Upper lobe of left lung (tissue), 6 donors: ENCODE measurements around the gene HOMEZ. TPM values are rescaled to one million over a fixed set of nuclear protein-coding genes. Genes with fewer than 3 reads are reported as not detected.
"Not testable (repeated sequence)": the region's sequence is repeated elsewhere in the genome, so short reads cannot be mapped to it uniquely, and the experiment has no call there.

ENCODE experiments used
- ATAC-seq, 2 donors: fragments of 200-7000 bp; cut with Tn5 transposase; one replicate each; pipeline ENCODE4 v1.9.1; 2022; ENCODE audit warnings: mild to moderate bottlenecking in 2 of 2, moderate library complexity in 2 of 2; ENCODE audit not compliant: low FRiP score in 2 of 2
- DNase-seq, 2 donors: peaks; one replicate each; pipeline ENCODE4 v3.0.0-alpha.2; 2019 to 2020
- H3K27ac ChIP-seq, 4 donors: fragments of 200-600 bp; sonication (generic); one replicate each; pipeline ENCODE4 v1.5.1; 2016 to 2019
- H3K27me3 ChIP-seq, 4 donors: fragments of 200-600 bp; sonication (generic); one replicate each; pipeline ENCODE4 v1.5.1; 2017 to 2019
- H3K36me3 ChIP-seq, 4 donors: fragments of 200-600 bp; sonication (generic); one replicate each; pipeline ENCODE4 v1.5.1; 2016 to 2019
- H3K4me1 ChIP-seq, 4 donors: fragments of 200-600 bp; sonication (generic); one replicate each; pipeline ENCODE4 v1.5.1; 2018 to 2019
- H3K4me3 ChIP-seq, 4 donors: fragments of 200-600 bp; sonication (generic); one replicate each; pipeline ENCODE4 v1.5.1; 2017 to 2019; ENCODE audit warnings: mild to moderate bottlenecking in 2 of 4, moderate library complexity in 1 of 4
- H3K9me3 ChIP-seq, 4 donors: fragments of 200-600 bp; sonication (generic); one replicate each; pipeline ENCODE4 v1.5.1; 2018 to 2019
- CTCF ChIP-seq, 6 experiments: fragments of 450-650 bp in 4 of 6; fragments of 200-600 bp in 2 of 6; sonication (generic) in 2 of 6; IDR thresholded peaks; one replicate each; pipeline ENCODE4 v1.5.1; 2016 to 2019; ENCODE audit warnings: antibody characterized with exemption in 6 of 6
- EP300 ChIP-seq, 4 donors: sonication (generic); formaldehyde crosslinking; IDR thresholded peaks; one replicate each; pipeline ENCODE4 v1.5.1; 2017; ENCODE audit warnings: antibody characterized with exemption in 4 of 4, control low read depth in 2 of 4
- POLR2A ChIP-seq, 4 donors: fragments of 450-650 bp; IDR thresholded peaks; one replicate each; pipeline ENCODE4 v1.5.1; 2016 to 2017; ENCODE audit warnings: antibody characterized with exemption in 4 of 4, mild to moderate bottlenecking in 2 of 4
- POLR2AphosphoS5 ChIP-seq, 2 donors: sonication (generic); formaldehyde crosslinking; IDR thresholded peaks; one replicate each; pipeline ENCODE4 v1.5.1; 2017; ENCODE audit warnings: antibody characterized with exemption in 2 of 2
- WGBS, 2 donors: methylation state at CpG; one replicate each; pipeline ENCODE4 v1.1.5; 2017 to 2018; 5-methylcytosine and 5-hydroxymethylcytosine counted together
- total RNA-seq, 6 donors: library from RNA; depleted of rRNA in 4 of 6; stranded (reverse); fragments of >200 nt in 4 of 6; gene quantifications; one replicate each; pipeline versions ENCODE4 v1.1.0 to v1.2.1, GENCODE V29; 2016 to 2021
- donor health status: DM: no; HTN: no; CAD: no; lungs with moderate emphysema.
- donor health status: DM: no; HTN: yes; CAD: no; lungs with severe emphysema.

Gene HOMEZ
- total RNA-seq, 6 donors from 2014 or later = 3.9 to 13.7 (median 11.2) TPM

- Histone ChIP-seq H3K27ac (no peak overlapping the region), H3K36me3 (peaks cover 0 to 14% (median 10%) of the 10 kb centered on the region in 4 donors), H3K4me3 (no peak overlapping the region), H3K27me3 (no peaks in the 10 kb centered on the region), H3K4me1 (no peaks in the 10 kb centered on the region), H3K9me3 (no peaks in the 10 kb centered on the region)
- no peak for ATAC-seq
- WGBS, 2 donors = 89 to 92% methylated on average over 2 of the region's 2 CpGs
- TF ChIP-seq POLR2AphosphoS5 (IDR thresholded peaks at IDR 0.05) (no peak), EP300 (IDR thresholded peaks at IDR 0.05) (no peak), CTCF (IDR thresholded peaks at IDR 0.05) (no peak), POLR2A (IDR thresholded peaks at IDR 0.05) (no peak)
- no peak for DNase-seq
Measured at GRCh38 chr14:23275412-23275811, 10.5 kb downstream of the HOMEZ start.

GRCh38 chr14:23269193-23269592 lies 16.7 kb downstream of the HOMEZ start:
- 92 to 93% methylated on average over 7 of the region's 7 CpGs for WGBS, 2 donors
- no peak overlapping the region for H3K27ac ChIP-seq
- H3K9me3 ChIP-seq = no peaks in the 10 kb centered on the region
- TF ChIP-seq POLR2A (IDR thresholded peaks at IDR 0.05) (no peak), POLR2AphosphoS5 (IDR thresholded peaks at IDR 0.05) (no peak), CTCF (IDR thresholded peaks at IDR 0.05) (no peak), EP300 (IDR thresholded peaks at IDR 0.05) (no peak)
- no peaks in the 10 kb centered on the region for H3K27me3 ChIP-seq
- no peak overlapping the region for H3K4me3 ChIP-seq
- DNase-seq = no peak
- H3K36me3 ChIP-seq = no peaks in the 10 kb centered on the region
- no peaks in the 10 kb centered on the region for H3K4me1 ChIP-seq
- no peak for ATAC-seq

- not testable (repeated sequence) for H3K9me3 ChIP-seq, H3K4me1 ChIP-seq, H3K27me3 ChIP-seq, ATAC-seq, DNase-seq, H3K4me3 ChIP-seq, H3K36me3 ChIP-seq, H3K27ac ChIP-seq
- WGBS, 2 donors = 74 to 76% methylated on average over 8 of the region's 8 CpGs
Measured at GRCh38 chr14:23260849-23261248, 25.1 kb downstream of the HOMEZ start.

GRCh38 chr14:23259426-23259825 lies 26.5 kb downstream of the HOMEZ start:
- TF ChIP-seq POLR2AphosphoS5 (IDR thresholded peaks at IDR 0.05) (no peak), EP300 (IDR thresholded peaks at IDR 0.05) (no peak), CTCF (IDR thresholded peaks at IDR 0.05) (no peak), POLR2A (IDR thresholded peaks at IDR 0.05) (no peak)
- Histone ChIP-seq H3K4me1 (no peaks in the 10 kb centered on the region), H3K9me3 (no peaks in the 10 kb centered on the region), H3K27me3 (no peaks in the 10 kb centered on the region), H3K36me3 (no peaks in the 10 kb centered on the region), H3K27ac (no peak overlapping the region), H3K4me3 (no peak overlapping the region)
- no peak for DNase-seq
- no peak for ATAC-seq

GRCh38 chr14:23258256-23258655 lies 27.7 kb downstream of the HOMEZ start:
- TF ChIP-seq POLR2A (IDR thresholded peaks at IDR 0.05) = no peak
- WGBS, 2 donors = 89 to 93% methylated on average over 5 of the region's 5 CpGs
- Histone ChIP-seq H3K9me3 (no peaks in the 10 kb centered on the region), H3K27me3 (no peaks in the 10 kb centered on the region), H3K27ac (no peak overlapping the region), H3K36me3 (no peaks in the 10 kb centered on the region), H3K4me1 (no peaks in the 10 kb centered on the region), H3K4me3 (no peak overlapping the region)
- DNase-seq (no peak), ATAC-seq (no peak)

GRCh38 chr14:23252420-23253333 lies 33.3 kb downstream of the HOMEZ start:
- WGBS, 2 donors = 61 to 68% methylated on average over 4 of the region's 4 CpGs
- no peaks in the 10 kb centered on the region for H3K9me3 ChIP-seq
- no peak for TF ChIP-seq CTCF (IDR thresholded peaks at IDR 0.05)

More at GRCh38 chr14:23252420-23253333, 33.3 kb downstream of the HOMEZ start:
- Histone ChIP-seq H3K27ac (no peak overlapping the region), H3K4me3 (no peak overlapping the region), H3K4me1 (no peaks in the 10 kb centered on the region), H3K36me3 (no peaks in the 10 kb centered on the region), H3K27me3 (no peaks in the 10 kb centered on the region)
- DNase-seq (no peak), ATAC-seq (no peak)
